Right renal pelvis (tissue), 4 donors: ENCODE measurements around the gene FAM222B. TPM values are rescaled to one million over a fixed set of nuclear protein-coding genes. Genes with fewer than 3 reads are reported as not detected.
"Not testable (repeated sequence)": the region's sequence is repeated elsewhere in the genome, so short reads cannot be mapped to it uniquely, and the experiment has no call there.

Source experiments
- DNase-seq, 4 donors: peaks; one replicate each; pipeline ENCODE4 v3.0.0-alpha.2; 2013; ENCODE audit warnings: low read depth in 4 of 4, low spot score in 3 of 4, missing footprints in 1 of 4
- polyA plus RNA-seq, 4 donors: library from polyadenylated mRNA; unstranded; fragments of 120-200 nt; gene quantifications; one replicate each; pipeline ENCODE4 v1.2.1, GENCODE V29; 2013; ENCODE audit not compliant: insufficient read length in 4 of 4

FAM222B gene
- polyA plus RNA-seq, 4 donors: 21.2 to 26.7 (median 22.7) TPM

- no peak for DNase-seq
These were observed 54.5 kb downstream of the FAM222B start for GRCh38 chr17:28788100-28788499.

- DNase-seq: no peak
These were observed 59.4 kb downstream of the FAM222B start for GRCh38 chr17:28783161-28783560.

- not testable (repeated sequence) for DNase-seq
These were observed 63.0 kb downstream of the FAM222B start for GRCh38 chr17:28779601-28780000.

GRCh38 chr17:28777178-28777577, 65.4 kb downstream of the FAM222B start:
- DNase-seq: no peak

- DNase-seq: no peak
These were observed 68.4 kb downstream of the FAM222B start for GRCh38 chr17:28774206-28774605.

GRCh38 chr17:28773736-28774135, 68.9 kb downstream of the FAM222B start:
- DNase-seq: no peak

GRCh38 chr17:28765038-28765437, 77.6 kb downstream of the FAM222B start:
- DNase-seq: no peak

GRCh38 chr17:28763804-28764266, 78.8 kb downstream of the FAM222B start:
- DNase-seq: peak in 1 of 4 donors; percentile 47

- no peak for DNase-seq
These were observed 79.3 kb downstream of the FAM222B start for GRCh38 chr17:28763137-28763799.

GRCh38 chr17:28760601-28761562, 81.7 kb downstream of the FAM222B start:
- no peak for DNase-seq

GRCh38 chr17:28759256-28759865, 83.2 kb downstream of the FAM222B start:
- DNase-seq: no peak

- DNase-seq: no peak
These were observed 84.0 kb downstream of the FAM222B start for GRCh38 chr17:28758411-28759121.

- DNase-seq: no peak
These were observed 86.4 kb downstream of the FAM222B start for GRCh38 chr17:28756049-28756804.

- DNase-seq: no peak
These were observed 87.1 kb downstream of the FAM222B start for GRCh38 chr17:28755486-28755885.

GRCh38 chr17:28751600-28752366, 90.8 kb downstream of the FAM222B start:
- DNase-seq: no peak

- DNase-seq: peak in 3 of 4 donors; percentile 83 to 88 (median 87)
These were observed 92.2 kb downstream of the FAM222B start for GRCh38 chr17:28750178-28751047.

GRCh38 chr17:28749516-28750177, 92.9 kb downstream of the FAM222B start:
- no peak for DNase-seq
